ENCODE measurements around the gene ZNF516. TPM values are rescaled to one million over a fixed set of nuclear protein-coding genes. Genes with fewer than 3 reads are reported as not detected.

ZNF516 gene
- total RNA-seq, 4 donors from 2014 or later, result 11.2 to 27.7 (median 16.6) TPM

GRCh38 chr18:76506974-76507764 is 12.1 kb upstream of the ZNF516 start:
- ATAC-seq (ENCODE audit: low FRiP score) (no peak), DNase-seq (ENCODE audit: low spot score) (no peak)
- TF ChIP-seq CTCF (IDR thresholded peaks at IDR 0.05), result no peak

DNA sequence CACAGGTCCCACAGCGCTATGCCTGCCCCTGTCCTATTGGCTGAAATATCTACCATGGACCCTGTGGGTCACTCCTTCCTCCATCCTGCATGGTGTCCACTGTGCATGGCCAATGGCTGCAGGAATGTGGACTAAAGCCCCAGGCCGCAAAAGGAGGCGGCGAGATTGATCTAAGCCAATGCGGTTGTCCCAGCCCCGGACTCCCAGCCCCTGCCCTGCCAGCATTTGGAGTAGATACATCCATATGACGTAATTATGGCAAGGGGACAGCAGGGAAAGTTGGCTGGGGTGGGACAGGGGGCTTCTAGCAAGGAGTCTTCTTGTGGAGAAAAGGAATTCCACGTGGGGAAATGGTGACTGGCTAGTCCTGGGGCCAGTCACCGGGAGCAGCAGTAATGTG is 11.4 kb upstream of the ZNF516 start:
- no peak for TF ChIP-seq CTCF (IDR thresholded peaks at IDR 0.05)
- DNase-seq (ENCODE audit: low spot score) (no peak), ATAC-seq (ENCODE audit: low FRiP score) (no peak)

DNA sequence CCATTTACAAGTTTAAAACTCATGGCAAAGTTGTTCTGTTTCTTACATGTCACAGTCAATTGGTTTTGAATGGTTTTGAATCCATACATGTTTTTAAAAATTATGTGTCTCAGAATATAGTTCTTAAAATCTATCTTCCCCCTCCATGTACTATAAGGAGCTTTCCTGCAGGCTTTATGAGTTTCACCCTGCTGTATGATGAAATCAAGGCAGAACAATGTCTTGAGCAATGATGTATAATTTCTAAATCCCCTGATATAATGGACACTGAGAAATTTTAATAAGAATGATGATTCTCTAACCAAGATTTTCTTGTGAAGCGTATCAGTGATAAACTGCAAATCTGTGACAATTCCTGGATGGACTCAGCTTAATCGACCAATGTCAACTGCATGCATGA is 10.6 kb upstream of the ZNF516 start:
- TF ChIP-seq CTCF (IDR thresholded peaks at IDR 0.05), result no peak
- DNase-seq (ENCODE audit: low spot score), result no peak
- ATAC-seq (ENCODE audit: low FRiP score), result no peak

GRCh38 chr18:76504749-76505148 is 9.7 kb upstream of the ZNF516 start:
- ATAC-seq (ENCODE audit: low FRiP score) (no peak), DNase-seq (ENCODE audit: low spot score) (no peak)
- TF ChIP-seq CTCF (IDR thresholded peaks at IDR 0.05), result no peak

- ATAC-seq (ENCODE audit: low FRiP score) (no peak), DNase-seq (ENCODE audit: low spot score) (no peak)
- no peak for TF ChIP-seq CTCF (IDR thresholded peaks at IDR 0.05)
Measured at GRCh38 chr18:76503649-76504386, 8.8 kb upstream of the ZNF516 start.

DNA sequence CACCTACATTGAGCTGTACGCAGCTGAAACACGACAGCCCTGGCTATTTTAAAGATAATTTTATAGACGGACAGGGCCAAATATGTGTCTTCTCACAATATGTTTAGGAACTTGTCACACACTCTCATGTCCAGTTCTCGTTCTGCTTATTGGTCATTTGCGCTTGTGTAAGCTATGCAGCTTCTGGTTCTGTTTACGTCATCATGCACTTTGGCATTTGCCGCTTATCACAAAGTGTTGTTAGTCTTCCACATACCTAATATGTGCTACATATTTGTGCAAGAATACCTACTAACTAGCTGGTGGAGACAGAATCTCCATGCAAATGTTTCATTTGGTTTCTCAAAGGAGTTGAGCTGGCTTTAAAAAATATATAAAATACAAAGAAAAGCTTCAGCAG is 7.5 kb upstream of the ZNF516 start:
- no peak for DNase-seq (ENCODE audit: low spot score)
- no peak for TF ChIP-seq CTCF (IDR thresholded peaks at IDR 0.05)
- ATAC-seq (ENCODE audit: low FRiP score), result no peak
